Activated CD8-positive, alpha-beta memory T cell treated with anti-CD3 and anti-CD28 coated beads for 1 hour (primary cell): ENCODE data around the gene TXNL1.

Experiments used
- DNase-seq, 2 donors: peaks; one replicate each; pipeline ENCODE4 v3.0.0-alpha.2; 2020; ENCODE audit warnings: low read depth in 1 of 2; ENCODE audit errors: extremely low read depth in 1 of 2

Gene TXNL1

DNA sequence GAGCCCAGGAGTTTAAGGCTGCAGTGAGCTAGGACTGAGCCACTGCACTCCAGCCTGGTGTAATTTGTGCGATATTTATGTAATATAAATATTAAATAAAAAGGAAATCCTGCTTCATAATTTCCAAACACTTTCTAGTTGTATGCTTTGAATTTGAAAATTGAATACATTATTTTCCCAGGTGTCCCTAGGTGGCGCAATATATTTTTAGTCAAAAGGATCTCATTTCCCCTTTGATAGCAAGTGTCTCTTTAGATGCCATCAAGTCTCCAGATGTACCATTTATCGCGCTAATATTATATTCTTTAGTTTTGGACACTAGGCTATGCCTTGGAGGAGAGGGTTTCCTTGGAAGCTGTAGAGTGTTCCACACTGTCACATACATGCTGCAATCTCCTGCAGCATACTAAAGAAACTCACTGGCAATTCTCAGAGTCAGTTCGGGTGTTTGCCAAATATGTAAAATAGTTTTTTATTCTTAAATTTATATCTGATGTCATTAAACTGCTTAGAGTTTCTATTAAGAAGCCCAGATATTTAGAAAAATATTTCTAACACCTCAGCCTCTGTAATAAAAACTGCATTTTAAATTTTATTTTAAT lies 7.1 kb upstream of the TXNL1 start:
- no peak for DNase-seq

- no peak for DNase-seq
Observed at GRCh38 chr18:56643381-56643780, 5.0 kb upstream of the TXNL1 start.

- DNase-seq, result no peak
Observed at GRCh38 chr18:56641714-56642337, 3.4 kb upstream of the TXNL1 start.

GRCh38 chr18:56639571-56639970 lies 1.2 kb upstream of the TXNL1 start:
- DNase-seq, result no peak

GRCh38 chr18:56639104-56639381 lies 651 bp upstream of the TXNL1 start:
- no peak for DNase-seq

GRCh38 chr18:56637711-56638231 lies 621 bp downstream of the TXNL1 start:
- DNase-seq, result no peak

DNA sequence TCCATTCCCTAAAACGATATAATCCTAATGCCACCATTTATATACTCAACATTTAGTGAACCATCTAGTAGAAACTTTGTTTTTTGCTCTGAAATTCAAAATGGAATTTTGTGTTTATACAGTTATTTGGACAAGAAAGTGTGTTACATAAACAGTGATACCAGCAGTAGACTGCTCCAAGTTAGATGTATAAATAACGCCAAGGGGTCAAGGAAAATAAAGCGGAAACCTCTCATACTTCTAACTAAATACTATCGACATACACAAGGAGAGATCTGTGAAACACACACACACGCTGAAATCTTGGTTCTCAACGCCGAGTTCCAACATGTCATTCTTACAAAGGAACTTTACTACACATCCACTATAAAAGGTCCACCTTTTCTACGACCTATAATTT lies 1.2 kb downstream of the TXNL1 start:
- DNase-seq, result no peak

- no peak for DNase-seq
Observed at GRCh38 chr18:56635007-56635406, 3.4 kb downstream of the TXNL1 start.

- DNase-seq, result no peak
Observed at GRCh38 chr18:56632070-56633022, 6.0 kb downstream of the TXNL1 start.

DNA sequence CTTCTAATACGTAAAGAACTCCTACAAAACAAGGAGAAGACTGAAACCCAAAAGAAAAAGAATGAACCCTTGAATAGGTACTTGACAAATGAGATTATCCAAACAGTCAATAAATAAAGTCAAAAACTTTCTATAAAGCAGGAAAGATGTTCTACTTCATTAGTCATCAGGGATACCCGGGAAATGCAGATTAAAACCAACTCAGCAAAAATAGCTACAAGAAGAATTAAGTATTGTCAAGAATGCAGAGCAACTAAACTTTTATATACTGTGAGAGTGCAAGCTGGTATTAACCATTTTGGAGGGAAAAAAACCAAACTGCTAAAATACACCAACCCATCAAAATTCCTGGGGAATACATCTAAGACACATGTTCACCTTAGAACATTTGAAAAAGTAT lies 10.4 kb downstream of the TXNL1 start:
- DNase-seq, result no peak

- no peak for DNase-seq
Observed at GRCh38 chr18:56615738-56616520, 22.5 kb downstream of the TXNL1 start.

GRCh38 chr18:56606618-56607017 lies 31.8 kb downstream of the TXNL1 start:
- DNase-seq, result no peak

- DNase-seq, result no peak
Observed at GRCh38 chr18:56598422-56598821, 40.0 kb downstream of the TXNL1 start.

- no peak for DNase-seq
Observed at GRCh38 chr18:56593906-56594305, 44.5 kb downstream of the TXNL1 start.

- no peak for DNase-seq
Observed at GRCh38 chr18:56580026-56580425, 58.4 kb downstream of the TXNL1 start.

DNA sequence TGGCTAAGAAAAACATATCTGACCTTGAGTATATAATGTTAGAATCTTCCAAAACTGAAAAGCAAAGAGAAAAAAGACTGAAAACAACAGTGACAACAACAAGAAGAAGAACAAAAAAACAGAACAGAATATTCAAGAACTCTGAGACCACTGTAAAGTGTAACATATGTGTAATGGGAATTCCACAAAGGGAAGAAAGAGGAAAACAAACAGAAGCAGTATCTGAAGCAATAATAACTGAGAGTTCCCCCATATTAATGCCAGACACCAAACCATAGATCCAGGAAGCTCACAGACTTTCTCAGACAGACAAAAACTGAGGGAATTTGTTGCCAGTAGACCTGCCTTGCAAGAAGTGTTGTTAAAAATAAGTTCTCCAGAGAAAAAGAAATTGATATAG lies 58.9 kb downstream of the TXNL1 start:
- DNase-seq, result no peak

- DNase-seq, result no peak
Observed at GRCh38 chr18:56576826-56577573, 61.4 kb downstream of the TXNL1 start.

DNA sequence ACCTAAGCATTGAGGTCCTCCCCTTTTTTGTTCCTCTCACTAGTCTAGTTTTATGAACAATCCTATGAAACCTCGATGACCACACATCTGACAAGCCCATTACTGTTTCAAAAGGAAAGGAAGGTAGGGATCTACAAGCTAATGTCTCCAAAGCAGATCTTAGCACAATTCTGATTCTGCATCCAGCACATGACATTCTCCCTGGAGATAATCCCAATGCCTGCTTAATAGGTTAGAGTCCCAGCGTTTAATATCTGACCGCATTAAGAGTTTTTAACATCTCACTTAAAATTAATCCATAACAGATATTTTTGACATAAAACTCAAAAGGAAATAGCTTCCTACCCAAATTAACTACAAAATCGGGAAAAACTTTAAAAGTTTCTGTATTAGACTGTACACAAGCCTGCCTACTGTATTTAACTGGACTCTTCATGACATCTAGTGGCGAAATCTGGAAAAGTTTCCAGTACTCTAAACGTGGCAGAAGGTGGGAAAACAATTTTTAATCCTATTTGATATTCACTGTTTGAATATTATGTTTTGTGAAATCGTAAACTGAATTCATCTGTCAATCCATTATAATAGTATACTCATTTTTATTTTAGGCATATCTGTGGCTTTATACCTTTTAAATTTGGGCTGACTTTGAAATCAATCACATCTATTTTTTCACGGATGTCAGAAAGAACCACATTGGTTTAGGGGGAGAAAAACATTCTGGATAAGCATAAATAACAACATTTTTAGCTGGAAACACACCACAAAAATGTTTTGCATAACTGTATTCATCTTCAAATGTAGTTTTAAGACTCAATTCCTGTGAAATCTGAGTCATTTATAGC lies 62.4 kb downstream of the TXNL1 start:
- DNase-seq, result no peak

- DNase-seq, result no peak
Observed at GRCh38 chr18:56574861-56575260, 63.5 kb downstream of the TXNL1 start.
